Liver (tissue), 9 donors: ENCODE data around the gene SETD1A. TPM values are rescaled to one million over a fixed set of nuclear protein-coding genes. Genes with fewer than 3 reads are reported as not detected.

Experiments
- DNase-seq: peaks from one replicate; pipeline ENCODE4 v3.0.0-alpha.2; 2017; ENCODE audit warnings: low spot score
- H3K27ac ChIP-seq, 2 donors: one replicate each; pipeline ENCODE4 v1.7.0; 2013; ENCODE audit warnings: inconsistent platforms in 2 of 2, low read length in 2 of 2, control low read depth in 1 of 2, low read depth in 1 of 2, mild to moderate bottlenecking in 1 of 2
- H3K27me3 ChIP-seq, 4 donors: one replicate each; pipeline versions ENCODE4 v1.6.1 to v1.7.0; 2013; ENCODE audit warnings: low read length in 3 of 4, inconsistent platforms in 1 of 4, mild to moderate bottlenecking in 1 of 4, moderate library complexity in 1 of 4; ENCODE audit not compliant: control insufficient read depth in 4 of 4, insufficient read depth in 4 of 4
- H3K36me3 ChIP-seq, 4 donors: one replicate each; pipeline versions ENCODE4 v1.6.1 to v1.7.0; 2013; ENCODE audit warnings: low read length in 3 of 4, mild to moderate bottlenecking in 3 of 4, low read depth in 1 of 4, moderate library complexity in 1 of 4; ENCODE audit not compliant: control insufficient read depth in 4 of 4, insufficient read depth in 3 of 4
- H3K4me1 ChIP-seq, 4 donors: one replicate each; pipeline versions ENCODE4 v1.6.1 to v1.7.0; 2013; ENCODE audit warnings: low read length in 3 of 4, mild to moderate bottlenecking in 3 of 4, moderate library complexity in 1 of 4; ENCODE audit not compliant: control insufficient read depth in 4 of 4, insufficient read depth in 4 of 4
- H3K4me3 ChIP-seq, 3 donors: one replicate each; pipeline versions ENCODE4 v1.6.1 to v1.7.0; 2013; ENCODE audit warnings: low read length in 3 of 3, control low read depth in 1 of 3, low read depth in 1 of 3, mild to moderate bottlenecking in 1 of 3
- H3K9ac ChIP-seq, 2 donors: one replicate each; pipeline ENCODE4 v1.7.0; 2013; ENCODE audit warnings: low read length in 2 of 2, mild to moderate bottlenecking in 2 of 2, moderate library complexity in 2 of 2, control low read depth in 1 of 2, low read depth in 1 of 2
- H3K9me3 ChIP-seq, 4 donors: one replicate each; pipeline versions ENCODE4 v1.6.1 to v1.7.0; 2013; ENCODE audit warnings: low read length in 3 of 4; ENCODE audit not compliant: control insufficient read depth in 4 of 4
- ATF3 ChIP-seq: IDR thresholded peaks from 2 replicates; pipeline ENCODE4 v1.6.1; 2016; ENCODE audit warnings: antibody characterized with exemption
- EGR1 ChIP-seq, 2 donors: IDR thresholded peaks; 2 replicates each; pipeline ENCODE4 v1.6.1; 2016 to 2018; ENCODE audit warnings: antibody characterized with exemption in 2 of 2, low read depth in 2 of 2
- FOXA1 ChIP-seq: IDR thresholded peaks from 2 replicates; pipeline ENCODE4 v1.6.1; 2016; ENCODE audit warnings: antibody characterized with exemption
- FOXA2 ChIP-seq: IDR thresholded peaks from 2 replicates; pipeline ENCODE4 v1.6.1; 2016; ENCODE audit warnings: antibody characterized with exemption
- GABPA ChIP-seq, 2 donors: IDR thresholded peaks in 1 of 2; conservative IDR thresholded peaks in 1 of 2; 2 replicates each; pipeline ENCODE4 v1.6.1; 2016; ENCODE audit warnings: antibody characterized with exemption in 2 of 2, mild to moderate bottlenecking in 1 of 2, moderate library complexity in 1 of 2
- HNF4A ChIP-seq, 2 donors: conservative IDR thresholded peaks; 2 replicates each; pipeline ENCODE4 v1.6.1; 2016; ENCODE audit warnings: antibody characterized with exemption in 2 of 2, mild to moderate bottlenecking in 2 of 2
- HNF4G ChIP-seq: IDR thresholded peaks from 2 replicates; pipeline ENCODE4 v1.6.1; 2016; ENCODE audit warnings: antibody characterized with exemption
- JUND ChIP-seq, 2 donors: IDR thresholded peaks; 2 replicates each; pipeline ENCODE4 v1.6.1; 2016; ENCODE audit warnings: antibody characterized with exemption in 2 of 2
- NR2F2 ChIP-seq: IDR thresholded peaks from 2 replicates; pipeline ENCODE4 v1.6.1; 2016; ENCODE audit warnings: antibody characterized with exemption
- RAD21 ChIP-seq, 2 donors: IDR thresholded peaks; 2 replicates each; pipeline ENCODE4 v1.6.1; 2016; ENCODE audit warnings: antibody characterized with exemption in 2 of 2, mild to moderate bottlenecking in 2 of 2
- REST ChIP-seq: IDR thresholded peaks from 2 replicates; pipeline ENCODE4 v1.6.1; 2016; ENCODE audit warnings: antibody characterized with exemption, mild to moderate bottlenecking
- RXRA ChIP-seq, 2 donors: IDR thresholded peaks; 2 replicates each; pipeline ENCODE4 v1.6.1; 2017 to 2018; ENCODE audit warnings: antibody characterized with exemption in 2 of 2, mild to moderate bottlenecking in 1 of 2
- SP1 ChIP-seq: IDR thresholded peaks from 2 replicates; pipeline ENCODE4 v1.6.1; 2018; ENCODE audit warnings: antibody characterized with exemption, mild to moderate bottlenecking
- TAF1 ChIP-seq: conservative IDR thresholded peaks from 2 replicates; pipeline ENCODE4 v1.6.1; 2016; ENCODE audit warnings: antibody characterized with exemption, mild to moderate bottlenecking
- YY1 ChIP-seq: IDR thresholded peaks from 2 replicates; pipeline ENCODE4 v1.6.1; 2016; ENCODE audit warnings: antibody characterized with exemption, mild to moderate bottlenecking
- ZBTB33 ChIP-seq: IDR thresholded peaks from 2 replicates; pipeline ENCODE4 v1.6.1; 2016; ENCODE audit warnings: antibody characterized with exemption
- WGBS: extraction: QIAGEN DNeasy Blood & Tissue Kit; methylation state at CpG from one replicate; pipeline ENCODE4 v1.1.7; 2013; 5-methylcytosine and 5-hydroxymethylcytosine counted together
- polyA plus RNA-seq, 2 donors: library from polyadenylated mRNA; stranded (reverse) in 1 of 2; unstranded in 1 of 2; fragments of 200-250 nt in 1 of 2; fragments of >200 nt in 1 of 2; fragmentation: Nextera tagmentation in 1 of 2; extraction: Ambion mirVana in 1 of 2; gene quantifications; one replicate each; pipeline versions ENCODE4 v1.2.1 to v1.2.3, GENCODE V29; 2013 to 2015
- total RNA-seq, 2 donors: library from RNA; depleted of rRNA; stranded (reverse); fragments of >200 nt; gene quantifications; one replicate each; pipeline ENCODE4 v1.2.3, GENCODE V29; 2014
- TF ChIP-seq, protein P1 (sequence below): fragments of 150-350 bp; IDR thresholded peaks from 2 replicates; pipeline ENCODE4 v1.5.1; 2017; ENCODE audit warnings: improper control_type of control experiment, low read depth, low read length; ENCODE audit not compliant: missing input control
- TF ChIP-seq, protein P2 (sequence below): IDR thresholded peaks from 2 replicates; pipeline ENCODE4 v1.6.1; 2016; ENCODE audit warnings: antibody characterized with exemption
- donor health status: healthy.
- donor health status: healthy.
- donor health status: healthy.
- donor health status: healthy.
- donor health status: healthy.

SETD1A gene
- total and polyA plus RNA-seq, 4 donors: 2.7 to 4.9 (median 3.7) TPM

GRCh38 chr16:30927789-30928378 is 29.7 kb upstream of the SETD1A start:
- peaks cover 4 to 12% (median 5%) of the 10 kb centered on the region in 4 donors for H3K36me3 ChIP-seq
- H3K9ac ChIP-seq: no peak overlapping the region
- WGBS: 76% methylated on average over 15 of the region's 15 CpGs
- H3K27ac ChIP-seq: no peak overlapping the region
- no peak overlapping the region for H3K4me3 ChIP-seq
- TF ChIP-seq, protein P1, sequence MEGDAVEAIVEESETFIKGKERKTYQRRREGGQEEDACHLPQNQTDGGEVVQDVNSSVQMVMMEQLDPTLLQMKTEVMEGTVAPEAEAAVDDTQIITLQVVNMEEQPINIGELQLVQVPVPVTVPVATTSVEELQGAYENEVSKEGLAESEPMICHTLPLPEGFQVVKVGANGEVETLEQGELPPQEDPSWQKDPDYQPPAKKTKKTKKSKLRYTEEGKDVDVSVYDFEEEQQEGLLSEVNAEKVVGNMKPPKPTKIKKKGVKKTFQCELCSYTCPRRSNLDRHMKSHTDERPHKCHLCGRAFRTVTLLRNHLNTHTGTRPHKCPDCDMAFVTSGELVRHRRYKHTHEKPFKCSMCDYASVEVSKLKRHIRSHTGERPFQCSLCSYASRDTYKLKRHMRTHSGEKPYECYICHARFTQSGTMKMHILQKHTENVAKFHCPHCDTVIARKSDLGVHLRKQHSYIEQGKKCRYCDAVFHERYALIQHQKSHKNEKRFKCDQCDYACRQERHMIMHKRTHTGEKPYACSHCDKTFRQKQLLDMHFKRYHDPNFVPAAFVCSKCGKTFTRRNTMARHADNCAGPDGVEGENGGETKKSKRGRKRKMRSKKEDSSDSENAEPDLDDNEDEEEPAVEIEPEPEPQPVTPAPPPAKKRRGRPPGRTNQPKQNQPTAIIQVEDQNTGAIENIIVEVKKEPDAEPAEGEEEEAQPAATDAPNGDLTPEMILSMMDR: no peak
- TF ChIP-seq FOXA1: no peak
- TF ChIP-seq SP1: no peak
- no peak for TF ChIP-seq GABPA (IDR thresholded peaks at IDR 0.05 in 1 of 2, conservative IDR thresholded peaks at IDR 0.05 in 1 of 2)
- TF ChIP-seq RXRA (IDR thresholded peaks at IDR 0.05): no peak
- TF ChIP-seq, protein P2, sequence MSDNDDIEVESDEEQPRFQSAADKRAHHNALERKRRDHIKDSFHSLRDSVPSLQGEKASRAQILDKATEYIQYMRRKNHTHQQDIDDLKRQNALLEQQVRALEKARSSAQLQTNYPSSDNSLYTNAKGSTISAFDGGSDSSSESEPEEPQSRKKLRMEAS: no peak
- no peak for TF ChIP-seq HNF4A (conservative IDR thresholded peaks at IDR 0.05)
- no peak for TF ChIP-seq JUND (IDR thresholded peaks at IDR 0.05)
- TF ChIP-seq REST: no peak
- no peak for TF ChIP-seq NR2F2
- TF ChIP-seq RAD21 (IDR thresholded peaks at IDR 0.05): no peak
- no peak for TF ChIP-seq HNF4G
- TF ChIP-seq ATF3: no peak
- no peak for TF ChIP-seq FOXA2
- no peak for TF ChIP-seq EGR1 (IDR thresholded peaks at IDR 0.05; ENCODE audit: low read depth in 2 of 2)
- no peak for TF ChIP-seq YY1
- no peaks in the 10 kb centered on the region for H3K9me3 ChIP-seq
- peak; percentile 49 for DNase-seq
- peaks cover 0 to 2% (median 0%) of the 10 kb centered on the region in 4 donors for H3K4me1 ChIP-seq
- H3K27me3 ChIP-seq: no peaks in the 10 kb centered on the region

DNA sequence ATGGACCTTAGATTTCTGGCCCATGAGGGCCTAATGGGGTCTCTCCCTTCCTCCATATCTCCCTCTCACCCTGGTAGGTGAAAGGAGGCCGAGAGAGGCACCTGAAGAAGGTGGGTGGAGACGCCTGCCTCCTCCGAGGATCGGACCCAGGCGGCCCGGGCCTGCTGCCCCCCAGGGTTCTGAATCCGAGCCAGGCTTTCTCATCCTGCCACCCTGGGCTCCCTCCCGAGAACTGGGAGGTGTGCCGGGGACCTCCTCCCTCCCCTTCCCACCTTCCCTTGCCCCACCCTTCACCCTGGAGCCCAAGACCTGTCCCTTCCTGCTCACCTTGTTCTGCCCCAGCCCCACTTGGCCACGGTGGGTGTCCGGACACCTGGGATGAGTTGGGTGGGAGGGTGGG is 29.2 kb upstream of the SETD1A start:
- Histone ChIP-seq H3K4me3 (no peak overlapping the region), H3K27ac (no peak overlapping the region), H3K27me3 (no peaks in the 10 kb centered on the region), H3K9me3 (no peaks in the 10 kb centered on the region), H3K9ac (no peak overlapping the region), H3K36me3 (peaks cover 4 to 12% (median 5%) of the 10 kb centered on the region in 4 donors), H3K4me1 (peaks cover 0 to 2% (median 0%) of the 10 kb centered on the region in 4 donors)
- WGBS: 91% methylated on average over 11 of the region's 11 CpGs
- no peak for DNase-seq
- TF ChIP-seq REST (no peak), NR2F2 (no peak), TAF1 (no peak), FOXA1 (no peak), ZBTB33 (no peak), RAD21 (IDR thresholded peaks at IDR 0.05) (no peak), ATF3 (no peak)
